Ammon's horn (tissue), 1 donor: Measurements from ENCODE around the gene EFCAB8.
A peak's percentile ranks its signal among the peaks of the same experiment; 100 is the strongest.

Experiments
- DNase-seq: peaks from one replicate; pipeline ENCODE4 v3.0.0-alpha.2; 2016; ENCODE audit warnings: low spot score

The EFCAB8 gene

DNA sequence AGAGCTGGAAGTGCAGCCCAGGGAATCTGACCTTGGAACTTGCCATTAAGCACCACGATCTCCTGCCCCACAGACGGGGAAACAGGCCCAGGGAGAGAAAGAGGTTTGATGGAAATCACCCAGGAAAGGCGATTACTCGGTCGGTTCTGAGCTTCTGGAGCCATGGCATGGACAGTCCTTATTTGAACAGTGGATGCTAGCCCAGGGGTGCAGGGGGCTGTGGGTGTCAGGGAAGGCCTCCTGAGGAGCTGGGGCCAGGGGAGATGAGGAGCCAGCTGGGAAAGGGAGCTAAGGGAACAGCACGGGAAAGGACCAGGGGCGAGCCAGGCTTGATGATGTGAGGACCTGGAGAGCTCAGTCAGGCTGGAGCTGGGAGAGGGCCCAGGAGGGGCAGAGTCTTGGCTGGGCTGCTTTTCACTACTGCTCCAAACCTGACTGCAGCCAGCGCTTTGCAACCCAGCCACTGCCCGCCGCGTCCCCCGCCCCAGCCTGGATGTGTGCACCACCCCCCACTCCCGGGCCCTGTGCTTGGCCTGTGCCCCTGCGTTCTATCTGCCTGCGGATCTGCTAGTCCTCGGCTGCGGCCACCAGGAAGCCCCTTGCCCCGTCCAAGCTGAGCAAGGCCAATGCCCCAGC is 127.7 kb downstream of the EFCAB8 start:
- peak; percentile 42 for DNase-seq

DNA sequence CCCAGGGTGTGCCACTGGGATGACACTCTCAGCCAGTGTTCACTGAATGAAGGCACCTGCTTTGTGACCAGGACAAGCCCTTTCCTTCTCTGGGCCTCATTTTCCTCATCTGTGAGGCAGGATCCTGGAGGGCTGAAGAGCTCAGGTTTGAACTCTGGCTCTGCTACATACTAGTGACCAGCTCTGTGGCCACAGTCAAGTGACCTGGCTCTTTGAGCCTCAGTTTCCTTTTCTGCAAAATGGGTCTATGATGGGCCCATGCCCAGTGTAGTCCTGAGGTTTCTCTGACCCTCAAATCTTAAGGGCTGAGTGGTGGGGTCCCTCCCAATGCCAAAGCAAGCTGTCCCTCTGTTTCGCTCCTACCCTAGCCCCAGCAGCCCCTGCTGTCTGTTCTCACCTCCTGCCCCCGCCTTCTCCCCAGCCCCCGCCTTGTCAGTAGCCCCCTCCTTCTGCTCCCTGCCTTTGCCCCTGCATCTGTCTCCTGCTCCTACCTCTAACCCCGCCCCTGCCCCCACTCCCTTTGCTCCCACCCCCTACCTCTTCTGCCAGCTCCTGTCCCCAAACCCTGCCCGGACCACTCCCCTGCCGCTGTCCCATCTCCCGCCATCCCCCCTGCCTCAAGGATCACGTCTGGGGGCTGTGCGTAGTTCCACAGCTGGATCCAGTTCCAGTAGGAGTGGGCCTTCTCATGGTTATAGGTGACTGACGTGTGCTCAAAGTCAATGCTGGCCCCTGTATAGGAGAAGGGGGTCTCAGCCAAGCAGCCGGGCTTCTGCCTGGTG is 128.5 kb downstream of the EFCAB8 start:
- DNase-seq: no peak

DNA sequence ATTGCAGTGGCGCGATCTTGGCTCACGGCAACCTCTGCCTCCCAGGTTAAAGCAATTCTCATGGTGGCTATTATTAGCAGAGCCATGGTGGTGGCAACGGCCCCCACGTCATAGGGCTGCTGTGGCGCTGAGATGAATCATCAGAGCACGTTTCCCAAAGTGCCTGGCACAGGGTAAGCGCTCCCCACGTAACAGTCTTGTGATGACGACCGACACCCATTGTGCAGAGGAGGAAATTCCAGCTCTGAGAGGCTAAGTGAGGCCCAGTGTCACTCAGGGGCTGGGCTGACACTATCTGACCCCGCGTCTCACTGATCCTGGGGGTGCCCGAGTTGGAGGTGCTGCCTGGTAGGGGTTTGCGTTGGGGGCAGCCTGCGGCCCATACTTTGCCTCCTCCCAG is 129.3 kb downstream of the EFCAB8 start:
- DNase-seq: no peak

DNA sequence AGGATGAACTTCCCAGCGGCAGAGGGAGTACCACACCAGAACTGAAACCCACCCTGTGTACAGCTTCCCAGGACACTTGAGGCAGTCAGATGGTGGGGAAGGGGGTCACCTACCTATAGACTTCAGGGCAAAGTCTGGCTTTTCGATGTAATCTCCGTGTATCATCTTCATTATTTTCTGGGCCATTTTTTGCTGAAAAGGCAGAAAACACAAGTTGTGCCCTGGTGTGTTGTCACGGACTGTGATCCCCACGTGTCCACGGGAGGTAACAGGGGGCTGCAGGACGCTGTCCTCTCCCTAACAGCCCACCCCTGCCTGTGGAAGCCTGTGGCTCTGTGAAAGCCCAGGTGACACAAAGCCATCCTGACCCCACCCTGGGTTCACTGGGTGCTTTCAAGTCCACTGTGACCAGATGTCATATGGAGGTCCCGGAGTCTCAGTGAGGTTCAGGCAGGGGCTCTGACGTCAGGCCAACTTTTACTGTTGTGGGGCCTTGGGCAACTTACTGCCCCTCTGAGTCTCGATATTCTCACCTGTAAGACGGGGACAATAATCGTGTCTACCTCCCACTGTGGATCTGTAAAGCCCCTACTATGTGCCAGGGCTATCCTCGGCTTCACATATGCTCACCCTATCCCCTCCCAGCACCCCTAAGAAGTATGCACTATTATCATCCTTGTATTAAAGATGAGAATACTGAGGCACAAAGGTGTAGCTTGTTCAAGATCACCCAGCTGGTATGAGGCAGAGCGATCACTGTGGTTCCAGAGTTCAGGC is 131.0 kb downstream of the EFCAB8 start:
- no peak for DNase-seq

DNA sequence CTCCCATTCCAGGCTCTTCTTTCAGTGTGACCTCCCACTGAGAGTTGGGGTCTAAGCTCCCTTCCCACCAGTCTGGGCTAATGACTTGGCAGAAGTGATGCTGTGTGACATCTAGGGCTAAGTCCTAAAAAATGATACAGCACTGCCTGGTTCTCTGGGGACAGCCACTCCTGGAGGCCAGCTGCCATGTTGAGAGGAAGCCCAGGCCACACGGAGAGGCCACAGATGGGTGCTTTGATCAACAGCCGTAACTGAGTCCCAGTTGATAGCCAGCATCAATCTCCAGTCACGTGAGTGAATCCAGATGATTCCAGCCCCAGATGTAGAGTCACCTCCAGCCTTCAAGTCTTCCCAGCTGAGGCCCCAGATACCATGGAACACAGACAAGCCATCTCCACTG is 131.7 kb downstream of the EFCAB8 start:
- DNase-seq: no peak

DNA sequence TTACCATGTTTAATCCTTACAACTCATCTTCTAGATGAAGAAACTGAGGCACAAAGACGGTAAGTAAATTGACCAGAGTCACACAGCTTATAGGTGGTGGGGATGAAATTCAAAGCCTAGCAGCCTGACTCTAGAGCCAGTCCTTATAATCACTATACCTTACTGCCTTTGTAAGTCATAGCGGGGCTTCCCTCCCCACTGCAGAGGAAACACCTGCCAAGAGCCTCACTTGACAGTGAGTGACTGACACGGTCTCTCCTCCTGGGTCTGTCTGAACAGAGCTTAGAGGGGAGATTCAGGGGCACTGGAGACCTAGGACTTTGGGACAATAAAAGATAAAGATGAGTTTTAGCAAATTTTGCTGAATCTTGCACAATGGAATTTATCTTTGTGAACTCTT is 132.7 kb downstream of the EFCAB8 start:
- DNase-seq: no peak

DNA sequence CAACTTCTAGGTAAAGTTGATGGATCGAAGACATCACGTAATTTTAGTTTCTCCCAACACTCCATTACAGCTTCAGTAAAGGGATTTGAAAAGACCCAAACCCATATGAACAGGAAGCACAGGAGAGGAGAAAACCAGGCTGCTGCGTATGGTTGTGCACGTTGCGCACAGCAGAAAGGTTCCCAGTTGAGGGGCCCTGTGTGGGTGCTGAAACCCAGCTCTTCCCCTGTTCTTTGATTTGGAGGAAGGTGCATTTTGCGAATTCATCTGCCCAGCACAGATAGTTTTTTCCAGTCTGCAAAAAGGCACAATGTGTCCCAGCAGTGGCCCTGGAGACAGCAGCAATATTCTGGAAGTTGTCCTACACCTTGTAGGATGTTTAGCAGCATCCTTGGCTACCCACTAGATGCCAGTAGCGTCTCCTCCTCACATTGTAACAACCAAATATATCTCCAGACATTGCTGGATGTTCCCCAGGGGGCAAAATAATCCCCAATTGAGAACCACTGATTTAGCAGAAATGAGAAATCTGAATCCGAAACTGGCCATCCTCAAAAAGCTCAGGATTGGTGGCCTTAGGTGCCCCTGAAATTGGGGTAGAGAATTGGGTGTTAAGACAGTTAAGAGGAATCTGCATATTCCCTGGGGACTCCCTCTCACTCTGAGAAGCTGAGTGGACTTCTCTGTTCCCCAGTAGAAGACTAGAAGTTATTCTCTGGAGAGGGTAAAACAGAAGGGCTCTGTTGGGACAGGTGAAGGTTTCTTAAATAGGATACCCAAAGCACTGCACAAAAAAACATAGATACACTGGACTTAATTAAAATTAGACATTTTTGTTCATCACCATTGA is 133.3 kb downstream of the EFCAB8 start:
- DNase-seq: no peak

DNA sequence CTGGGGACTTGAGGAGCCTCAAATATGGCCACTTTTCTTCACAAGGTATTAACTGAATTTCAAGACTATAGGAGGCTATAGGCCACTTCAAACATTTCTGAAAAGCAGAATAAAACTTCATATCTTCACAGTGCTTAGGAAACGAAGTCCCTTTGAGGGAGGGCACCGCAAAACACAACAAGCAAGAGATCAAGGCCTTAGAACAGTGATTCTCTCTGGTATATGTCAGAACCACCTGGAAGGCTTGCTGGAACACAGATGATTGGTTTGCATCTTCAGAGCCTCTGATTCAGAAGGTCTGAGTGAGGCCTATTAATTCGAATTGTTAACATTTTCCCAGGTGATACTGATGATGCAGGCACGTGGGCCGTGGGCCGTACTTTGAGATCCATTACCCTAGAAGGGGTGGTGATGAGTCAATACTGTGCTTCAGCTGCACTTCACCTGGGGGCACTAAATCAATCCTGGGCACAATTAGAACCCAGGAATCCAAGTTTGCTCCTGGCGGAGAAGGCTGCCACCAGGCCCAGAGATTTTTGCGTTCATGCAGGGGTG is 134.8 kb downstream of the EFCAB8 start:
- no peak for DNase-seq

DNA sequence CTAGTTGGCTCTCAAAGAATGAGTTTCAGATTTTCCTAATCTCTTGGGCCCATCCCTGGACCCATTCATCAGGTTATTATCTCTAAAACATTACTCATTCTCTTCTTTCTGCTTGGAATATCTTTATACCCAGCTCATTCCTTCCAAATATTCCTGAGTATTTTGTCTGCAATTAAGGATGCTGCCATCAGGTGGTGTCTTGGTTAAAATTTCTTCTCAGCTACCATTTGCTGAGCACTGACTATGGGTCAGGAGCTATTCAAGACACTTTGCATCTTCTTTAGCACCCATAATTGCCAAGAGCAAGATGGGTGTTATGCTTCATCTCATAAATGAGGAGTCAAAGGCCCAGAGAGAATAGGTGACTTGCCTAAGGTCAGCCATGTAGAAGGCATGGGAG is 137.1 kb downstream of the EFCAB8 start:
- DNase-seq: no peak

DNA sequence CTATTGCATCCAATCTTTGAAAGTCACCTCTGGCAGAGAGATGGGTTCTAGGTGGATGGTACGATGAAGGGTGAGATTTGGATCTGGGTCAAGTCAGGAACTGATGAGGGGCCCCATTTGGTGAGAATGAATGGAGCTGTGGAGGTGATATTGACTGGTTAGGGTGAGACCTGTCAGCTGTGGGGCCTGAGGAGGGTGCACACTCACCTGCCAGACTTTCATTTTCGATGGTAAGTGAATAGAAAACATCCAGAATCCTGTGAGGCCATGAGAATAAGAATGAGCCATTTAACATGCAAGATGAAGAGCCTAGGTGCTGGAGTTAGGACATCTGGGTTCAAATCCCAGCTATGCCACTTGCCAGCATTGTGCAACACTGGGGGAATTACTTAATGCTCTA is 138.7 kb downstream of the EFCAB8 start:
- no peak for DNase-seq

DNA sequence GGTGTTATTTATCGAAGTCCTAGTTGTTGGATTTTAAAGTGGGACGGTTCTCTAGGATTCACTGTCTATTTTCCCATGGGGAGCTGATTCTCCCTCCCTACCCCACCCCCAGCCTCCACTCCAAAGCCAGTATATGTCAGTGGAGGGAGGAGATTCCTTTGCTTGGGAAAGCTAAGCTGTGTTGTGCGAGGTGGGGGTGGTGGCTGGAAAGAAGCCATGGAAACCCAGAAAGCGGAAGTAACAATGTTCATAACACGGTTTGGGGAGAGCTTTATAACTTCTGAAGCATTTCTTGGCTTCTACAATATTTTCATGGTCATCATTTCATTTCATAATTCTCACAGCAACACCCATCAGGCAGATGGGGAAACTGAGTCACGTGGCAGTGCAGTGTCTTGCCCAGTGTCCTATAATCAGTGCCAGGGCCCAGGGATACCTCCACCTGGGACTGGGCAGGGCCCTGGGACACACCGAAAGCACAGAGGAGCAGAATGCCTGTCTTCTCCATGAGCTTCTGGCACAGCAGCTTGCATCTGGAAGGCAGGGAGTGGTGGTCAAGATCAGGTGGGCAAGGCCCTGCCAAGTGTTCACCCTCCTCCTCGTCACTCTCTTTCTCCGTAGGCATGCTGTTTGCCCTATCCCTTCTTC is 141.0 kb downstream of the EFCAB8 start:
- DNase-seq: no peak

DNA sequence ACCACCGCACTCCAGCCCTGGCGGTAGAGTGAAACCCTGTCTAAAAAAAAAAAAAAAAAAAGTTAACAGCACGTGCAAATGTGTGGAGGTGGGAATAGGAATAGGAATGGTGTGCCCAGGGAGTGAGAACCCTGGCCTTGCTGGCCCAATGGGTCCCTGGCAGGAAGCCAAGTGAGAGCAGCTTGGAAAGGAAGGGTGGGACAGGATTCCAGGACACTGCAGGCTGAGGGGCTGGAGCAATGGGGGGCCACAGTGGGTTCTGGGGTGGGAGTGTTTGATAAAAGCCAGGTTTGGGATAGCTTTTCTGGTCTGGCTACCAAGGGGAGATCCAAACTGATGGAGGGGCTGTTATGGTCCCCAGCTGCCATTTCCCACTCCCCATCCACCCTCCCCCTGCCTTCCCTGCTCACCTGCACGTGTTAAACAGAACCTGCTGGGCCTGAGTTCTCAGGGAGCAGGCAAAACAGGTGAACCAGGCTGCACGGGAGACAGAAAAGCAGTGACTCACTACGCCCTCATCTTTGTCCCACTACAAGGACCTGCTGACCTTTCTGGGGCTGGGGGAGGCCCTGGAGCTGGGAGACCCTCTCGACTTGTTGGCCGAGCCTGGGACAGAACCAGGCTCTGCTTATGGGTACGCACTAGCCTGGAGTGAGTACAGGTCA is 142.2 kb downstream of the EFCAB8 start:
- DNase-seq: no peak

DNA sequence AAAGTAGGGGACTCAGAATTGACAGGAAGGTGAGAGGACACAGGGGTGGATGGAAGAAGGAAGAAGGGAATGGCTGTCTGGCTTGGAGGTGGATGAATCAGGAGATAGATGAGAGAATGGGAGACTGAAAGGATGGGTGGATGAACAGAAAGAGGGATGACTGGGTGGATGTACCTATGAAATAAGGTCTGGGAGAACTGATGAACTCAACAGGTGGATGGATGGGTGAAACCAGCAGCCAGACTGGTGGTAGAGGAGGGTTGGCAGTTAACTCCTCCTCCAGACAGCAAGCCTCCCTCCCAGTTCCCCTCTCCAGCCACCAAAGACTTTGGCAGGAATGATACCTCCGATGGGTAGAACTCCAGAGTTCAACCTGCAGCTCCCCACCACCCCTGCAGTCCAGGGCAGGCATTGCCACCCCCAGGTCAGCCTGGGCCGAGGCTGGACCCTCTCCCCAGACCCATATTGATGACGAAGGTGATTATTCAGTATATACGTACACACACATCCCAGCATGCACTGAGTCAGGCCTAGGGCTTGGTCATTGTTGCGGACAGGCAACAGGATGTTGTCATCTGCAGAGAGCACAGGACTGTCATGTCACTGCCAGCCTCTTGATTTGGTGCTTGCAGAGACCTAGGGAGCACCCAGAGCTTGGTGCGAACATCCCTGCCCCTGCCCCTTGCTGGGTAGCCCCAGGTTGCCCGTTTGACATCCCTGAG is 143.5 kb downstream of the EFCAB8 start:
- no peak for DNase-seq

DNA sequence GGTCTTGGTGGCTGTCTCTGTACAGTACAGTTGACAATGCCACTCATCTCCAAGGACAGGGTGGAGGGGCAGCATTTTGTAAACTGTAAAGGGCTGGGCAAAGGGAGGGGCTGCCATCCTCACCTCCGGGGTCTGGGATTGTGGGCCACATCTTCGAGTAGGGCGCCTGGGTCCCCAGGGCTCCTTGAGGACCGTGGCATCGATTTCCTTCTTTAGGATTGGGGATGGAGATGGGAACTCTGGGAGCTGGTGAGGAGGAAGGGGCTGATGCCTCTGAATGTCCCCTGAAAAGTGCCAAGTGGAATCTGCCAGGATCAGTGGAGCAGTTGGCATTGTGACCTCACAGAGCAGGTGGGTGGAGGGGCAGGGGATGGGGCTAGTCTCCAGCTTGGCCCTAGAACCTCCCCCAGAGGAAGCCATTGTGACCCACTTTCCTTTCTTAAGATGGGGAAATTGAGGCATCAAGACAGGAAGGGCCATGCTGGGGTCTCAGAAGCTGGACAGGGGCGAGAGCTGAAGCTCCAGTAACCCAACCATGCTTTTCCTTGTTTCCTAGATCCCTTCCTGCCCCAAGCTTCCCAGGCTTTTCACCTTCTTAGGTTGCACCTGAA is 145.5 kb downstream of the EFCAB8 start, which contains the start of gene SUN5:
Gene SUN5, minus strand, starts transcription at position 293 of the 611 bp plus-strand sequence. Its CDS starts 93 bp downstream, at position 200.
- no peak for DNase-seq

DNA sequence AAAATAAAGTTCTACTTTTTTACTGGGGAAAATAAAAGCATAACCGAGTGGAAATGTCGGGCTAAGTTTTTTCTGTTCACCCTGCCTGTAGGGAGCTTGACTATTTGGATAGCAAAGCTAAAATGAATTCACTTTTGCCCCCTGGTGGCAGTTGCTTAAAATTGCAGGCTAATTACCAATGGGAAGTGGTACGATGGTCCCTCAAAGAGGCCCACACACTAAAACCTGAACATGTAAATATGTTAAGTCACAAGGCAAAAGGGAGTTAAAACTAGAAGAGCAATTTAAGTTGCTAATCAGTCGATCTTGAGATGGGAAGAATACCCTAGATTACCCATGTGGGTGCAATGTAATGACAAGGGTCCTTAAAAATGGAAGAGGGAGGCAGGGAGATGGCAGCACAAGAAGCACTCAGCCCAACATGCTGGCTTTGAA is 146.4 kb downstream of the EFCAB8 start:
- DNase-seq: no peak

DNA sequence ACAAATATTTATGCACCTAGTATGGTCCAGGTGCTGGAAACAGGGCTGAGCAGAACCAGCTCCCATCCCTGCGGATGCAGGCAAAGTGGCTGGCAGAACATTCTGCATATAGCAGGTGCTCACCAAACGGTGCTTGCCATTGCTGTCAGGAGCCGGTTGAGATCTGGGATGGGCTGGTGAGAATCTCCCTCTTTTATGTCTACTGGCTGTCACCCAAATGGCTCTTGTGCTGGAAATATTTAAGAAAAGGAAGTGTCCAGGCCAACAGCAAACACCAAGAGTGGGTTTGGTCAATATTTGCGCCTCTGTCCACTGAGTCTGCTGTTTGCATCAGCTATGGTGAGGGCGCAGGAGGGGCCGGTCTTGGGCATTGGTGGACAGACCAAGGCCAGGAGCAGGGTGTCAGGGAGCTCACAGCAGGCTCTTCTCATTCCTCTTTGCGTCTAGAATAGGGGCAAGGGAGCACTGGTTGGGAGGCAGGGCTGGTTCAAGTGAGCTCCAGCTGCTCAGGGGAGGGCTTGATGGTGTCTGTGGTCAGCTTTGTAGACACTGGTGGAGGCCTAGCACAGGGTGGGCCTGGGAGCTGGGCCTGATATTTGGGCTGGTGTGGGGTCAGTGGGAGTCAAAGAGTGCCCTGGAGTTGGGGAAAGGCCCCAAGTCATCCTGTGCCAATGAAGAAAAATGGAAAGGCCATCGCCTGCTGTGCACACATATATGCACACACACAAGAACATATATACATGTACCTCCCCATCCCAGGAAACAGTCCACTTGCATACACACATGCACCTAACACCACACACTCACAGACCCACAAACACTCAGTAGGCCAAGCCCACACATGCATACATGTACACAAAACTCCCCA is 147.4 kb downstream of the EFCAB8 start:
- DNase-seq: no peak

DNA sequence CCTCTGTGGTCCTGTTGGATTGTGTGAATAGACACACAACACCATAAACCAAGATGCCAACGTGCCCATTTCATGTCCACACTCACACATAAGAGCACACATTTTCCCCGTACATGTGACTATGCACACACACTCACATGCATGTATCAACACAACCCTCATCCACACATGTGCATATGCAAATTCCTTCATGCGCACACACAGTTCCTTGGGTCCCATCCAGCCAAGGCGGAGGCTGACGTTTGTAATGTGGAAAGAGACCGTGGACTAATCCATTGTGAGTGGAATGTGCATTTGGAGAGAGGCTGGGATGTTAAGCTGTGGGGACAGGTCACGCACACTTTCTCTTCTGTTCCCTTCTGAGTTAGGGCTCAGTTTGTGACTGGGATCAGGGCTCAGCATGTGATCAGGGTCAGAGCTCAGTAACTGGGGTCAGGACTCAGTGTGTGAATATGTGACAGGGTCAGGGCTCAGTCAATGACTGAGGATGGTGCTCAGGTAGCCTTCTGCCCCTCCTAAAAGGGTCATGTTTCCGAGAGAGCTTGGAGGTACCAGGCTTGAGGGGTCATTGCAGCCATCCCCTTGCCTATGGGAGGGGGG is 148.2 kb downstream of the EFCAB8 start:
- DNase-seq: no peak
